Natural killer cell (primary cell): ENCODE measurements around the gene DHTKD1. TPM values are rescaled to one million over a fixed set of nuclear protein-coding genes. Genes with fewer than 3 reads are reported as not detected.

ENCODE experiments used
- ATAC-seq, 3 donors: fragments of 150-1000 bp in 2 of 3; fragments of 200-7000 bp in 1 of 3; cut with Tn5 transposase; 1 replicate in 1 of 3; 2 replicates in 2 of 3; pipeline ENCODE4 v1.10.0; 2021; ENCODE audit warnings: mild to moderate bottlenecking in 2 of 3, moderate library complexity in 2 of 3
- DNase-seq, 2 donors: peaks; one replicate each; pipeline versions ENCODE4 v3.0.0 to v3.0.0-alpha.2; 2013 to 2021; ENCODE audit warnings: mixed read lengths in 1 of 2
- H3K27ac ChIP-seq: one replicate; pipeline ENCODE4 v1.5.1; 2013; ENCODE audit warnings: mild to moderate bottlenecking, low read length
- H3K27me3 ChIP-seq: one replicate; pipeline ENCODE4 v1.6.1; 2013; ENCODE audit warnings: low read length; ENCODE audit not compliant: control insufficient read depth, insufficient read depth
- H3K36me3 ChIP-seq: one replicate; pipeline ENCODE4 v1.6.1; 2013; ENCODE audit warnings: low read length; ENCODE audit not compliant: control insufficient read depth, insufficient read depth
- H3K4me1 ChIP-seq: one replicate; pipeline ENCODE4 v1.6.1; 2013; ENCODE audit warnings: low read length; ENCODE audit not compliant: control insufficient read depth, insufficient read depth
- H3K4me3 ChIP-seq: one replicate; pipeline ENCODE4 v1.5.1; 2013; ENCODE audit warnings: low read length
- H3K9me3 ChIP-seq: one replicate; pipeline ENCODE4 v1.6.1; 2013; ENCODE audit warnings: low read length; ENCODE audit not compliant: control insufficient read depth, insufficient read depth
- H3K27ac Mint-ChIP-seq, 2 donors: one replicate each; pipeline ENCODE4 v1.8.0; 2022; ENCODE audit warnings: mild to moderate bottlenecking in 2 of 2, mixed read lengths in 2 of 2, moderate library complexity in 1 of 2
- H3K27me3 Mint-ChIP-seq, 2 donors: one replicate each; pipeline ENCODE4 v1.8.0; 2022; ENCODE audit warnings: low read depth in 2 of 2, mixed read lengths in 2 of 2
- H3K36me3 Mint-ChIP-seq: one replicate; pipeline ENCODE4 v1.8.0; 2022; ENCODE audit warnings: mixed read lengths
- H3K4me1 Mint-ChIP-seq, 2 donors: one replicate each; pipeline ENCODE4 v1.8.0; 2022; ENCODE audit warnings: mixed read lengths in 2 of 2
- H3K4me3 Mint-ChIP-seq: one replicate; pipeline ENCODE4 v1.8.0; 2022; ENCODE audit warnings: mild to moderate bottlenecking, moderate library complexity, mixed read lengths
- H3K9me3 Mint-ChIP-seq, 2 donors: one replicate each; pipeline ENCODE4 v1.8.0; 2022; ENCODE audit warnings: mixed read lengths in 2 of 2
- WGBS: methylation state at CpG from one replicate; pipeline ENCODE4 v1.1.7; 2013; ENCODE audit warnings: missing lambda C conversion rate; ENCODE audit not compliant: insufficient coverage; 5-methylcytosine and 5-hydroxymethylcytosine counted together
- intact Hi-C: fragments of 100-400 bp; cut with micrococcal nuclease; formaldehyde crosslinking; loops from one replicate; pipeline ENCODE4 v1.14.2; 2022
- total RNA-seq, 4 donors: library from RNA; stranded (reverse); fragments of 120-200 nt in 1 of 4; gene quantifications; one replicate each; pipeline versions ENCODE4 v1.2.3 to v1.2.4, GENCODE V29; 2013 to 2022
- TF ChIP-seq, protein P1 (sequence below): fragments of 200-600 bp; IDR thresholded peaks from one replicate; pipeline ENCODE4 v1.8.0; 2022; ENCODE audit warnings: antibody characterized with exemption

DHTKD1 gene
- total RNA-seq, 3 donors from 2014 or later (not counting 1 experiment from before 2014, with no cell fraction given), result 14.4 to 17.3 (median 14.8) TPM

- no peak overlapping the region for H3K4me3 ChIP-seq
- H3K9me3 ChIP-seq, result no peaks in the 10 kb centered on the region
- 100% methylated on average over 3 of the region's 5 CpGs for WGBS
- DNase-seq (no peak), ATAC-seq (no peak)
- TF ChIP-seq, protein P1, sequence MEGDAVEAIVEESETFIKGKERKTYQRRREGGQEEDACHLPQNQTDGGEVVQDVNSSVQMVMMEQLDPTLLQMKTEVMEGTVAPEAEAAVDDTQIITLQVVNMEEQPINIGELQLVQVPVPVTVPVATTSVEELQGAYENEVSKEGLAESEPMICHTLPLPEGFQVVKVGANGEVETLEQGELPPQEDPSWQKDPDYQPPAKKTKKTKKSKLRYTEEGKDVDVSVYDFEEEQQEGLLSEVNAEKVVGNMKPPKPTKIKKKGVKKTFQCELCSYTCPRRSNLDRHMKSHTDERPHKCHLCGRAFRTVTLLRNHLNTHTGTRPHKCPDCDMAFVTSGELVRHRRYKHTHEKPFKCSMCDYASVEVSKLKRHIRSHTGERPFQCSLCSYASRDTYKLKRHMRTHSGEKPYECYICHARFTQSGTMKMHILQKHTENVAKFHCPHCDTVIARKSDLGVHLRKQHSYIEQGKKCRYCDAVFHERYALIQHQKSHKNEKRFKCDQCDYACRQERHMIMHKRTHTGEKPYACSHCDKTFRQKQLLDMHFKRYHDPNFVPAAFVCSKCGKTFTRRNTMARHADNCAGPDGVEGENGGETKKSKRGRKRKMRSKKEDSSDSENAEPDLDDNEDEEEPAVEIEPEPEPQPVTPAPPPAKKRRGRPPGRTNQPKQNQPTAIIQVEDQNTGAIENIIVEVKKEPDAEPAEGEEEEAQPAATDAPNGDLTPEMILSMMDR, result no peak
- no peaks in the 10 kb centered on the region for H3K4me1 Mint-ChIP-seq
- H3K27me3 ChIP-seq, result no peaks in the 10 kb centered on the region
- no peaks in the 10 kb centered on the region for H3K27me3 Mint-ChIP-seq
- peaks cover 8% of the 10 kb centered on the region for H3K36me3 Mint-ChIP-seq
- intact Hi-C loops, result no loop called here
- no peak overlapping the region for H3K27ac Mint-ChIP-seq
- no peak overlapping the region for H3K27ac ChIP-seq
- no peaks in the 10 kb centered on the region for H3K9me3 Mint-ChIP-seq
- H3K4me1 ChIP-seq, result no peaks in the 10 kb centered on the region
- H3K36me3 ChIP-seq, result peaks cover 35% of the 10 kb centered on the region
- no peak overlapping the region for H3K4me3 Mint-ChIP-seq
Observed at GRCh38 chr10:12097791-12098190, 29.0 kb downstream of the DHTKD1 start.

DNA sequence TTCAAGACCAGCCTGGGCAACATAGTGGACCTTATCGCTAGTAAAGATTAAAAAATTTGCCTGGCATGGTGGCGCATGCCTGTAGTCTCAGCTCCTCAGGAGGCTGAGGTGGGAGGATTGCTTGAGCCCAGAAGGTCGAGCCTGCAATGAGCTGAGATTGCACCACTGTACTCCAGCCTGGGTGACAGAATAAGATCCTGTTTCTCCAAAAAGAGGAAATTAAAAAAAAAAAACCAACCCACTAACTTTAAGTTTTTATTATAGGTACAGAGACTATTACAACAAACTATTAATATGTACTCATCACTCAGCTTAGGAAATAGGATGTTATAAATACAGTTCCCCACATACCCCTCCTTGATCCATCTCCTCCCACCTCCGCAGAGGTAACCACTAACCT is 30.2 kb downstream of the DHTKD1 start:
- no peaks in the 10 kb centered on the region for H3K27me3 Mint-ChIP-seq
- TF ChIP-seq, protein P1, result no peak
- ATAC-seq (no peak), DNase-seq (no peak)
- no peak overlapping the region for H3K4me3 Mint-ChIP-seq
- Histone ChIP-seq H3K4me3 (no peak overlapping the region), H3K27me3 (no peaks in the 10 kb centered on the region), H3K36me3 (peaks cover 35% of the 10 kb centered on the region), H3K9me3 (no peaks in the 10 kb centered on the region), H3K4me1 (no peaks in the 10 kb centered on the region), H3K27ac (no peak overlapping the region)
- intact Hi-C loops, result no loop called here
- no peaks in the 10 kb centered on the region for H3K4me1 Mint-ChIP-seq
- H3K27ac Mint-ChIP-seq, result no peak overlapping the region
- no peaks in the 10 kb centered on the region for H3K9me3 Mint-ChIP-seq
- 100% methylated on average over 3 of the region's 4 CpGs for WGBS
- H3K36me3 Mint-ChIP-seq, result peaks cover 8% of the 10 kb centered on the region

GRCh38 chr10:12103802-12104201 is 35.0 kb downstream of the DHTKD1 start:
- H3K4me3 ChIP-seq, result no peak overlapping the region
- Mint-ChIP-seq H3K36me3 (peaks cover 8% of the 10 kb centered on the region), H3K27me3 (no peaks in the 10 kb centered on the region), H3K9me3 (no peaks in the 10 kb centered on the region), H3K4me3 (no peak overlapping the region), H3K27ac (no peak overlapping the region), H3K4me1 (no peaks in the 10 kb centered on the region)
- TF ChIP-seq, protein P1, result no peak
- H3K9me3 ChIP-seq, result no peaks in the 10 kb centered on the region
- no peaks in the 10 kb centered on the region for H3K4me1 ChIP-seq
- 94% methylated on average over 3 of the region's 4 CpGs for WGBS
- ATAC-seq (no peak), DNase-seq (no peak)
- H3K27me3 ChIP-seq, result no peaks in the 10 kb centered on the region
- peaks cover 43% of the 10 kb centered on the region for H3K36me3 ChIP-seq
- intact Hi-C loops, result no loop called here
- H3K27ac ChIP-seq, result no peak overlapping the region

DNA sequence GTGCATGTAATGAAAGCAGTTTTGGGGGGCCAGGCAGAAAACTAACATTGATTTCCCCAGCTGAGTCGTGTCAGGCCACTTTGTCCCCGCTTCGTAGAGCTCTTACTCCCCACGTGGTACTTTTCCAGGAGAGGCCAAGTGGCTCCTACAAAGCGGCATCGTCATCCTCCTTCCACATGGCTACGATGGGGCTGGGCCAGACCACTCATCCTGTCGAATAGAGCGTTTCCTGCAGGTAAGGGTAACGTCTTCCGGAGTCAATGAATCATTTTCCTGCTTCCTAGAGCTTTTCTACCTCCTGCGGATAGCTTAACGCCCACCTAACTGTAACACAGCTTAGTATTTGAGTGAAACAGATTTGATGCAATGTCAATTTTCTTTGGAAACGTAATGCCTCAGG is 39.0 kb downstream of the DHTKD1 start:
- no peak overlapping the region for H3K27ac ChIP-seq
- no peaks in the 10 kb centered on the region for H3K27me3 ChIP-seq
- TF ChIP-seq, protein P1, result no peak
- no peak overlapping the region for H3K4me3 ChIP-seq
- peaks cover 2% of the 10 kb centered on the region for H3K4me1 ChIP-seq
- no peak overlapping the region for H3K27ac Mint-ChIP-seq
- no peak for ATAC-seq
- H3K9me3 Mint-ChIP-seq, result no peaks in the 10 kb centered on the region
- H3K4me3 Mint-ChIP-seq, result no peak overlapping the region
- 97% methylated on average over 14 of the region's 14 CpGs for WGBS
- H3K27me3 Mint-ChIP-seq, result no peaks in the 10 kb centered on the region
- DNase-seq, result no peak
- peaks cover 34% of the 10 kb centered on the region for H3K36me3 ChIP-seq
- no peaks in the 10 kb centered on the region for H3K9me3 ChIP-seq
- H3K4me1 Mint-ChIP-seq, result peaks cover 6% of the 10 kb centered on the region in 2 donors
- no peaks in the 10 kb centered on the region for H3K36me3 Mint-ChIP-seq
- intact Hi-C loops, result no loop called here
